H1 (cell line): ENCODE data around the gene P2RX5. TPM values are rescaled to one million over a fixed set of nuclear protein-coding genes. Genes with fewer than 3 reads are reported as not detected.

ENCODE experiments used
- CTCF ChIA-PET: fragments of 300-600 bp; sonication (Branson Sonifier 250); formaldehyde crosslinking; loops from one replicate; lab custom pipeline; 2021; ENCODE audit not compliant: partially characterized antibody; lab: Charles Lee
- POLR2A ChIA-PET: fragments of 300-600 bp; sonication (Branson Sonifier 250); formaldehyde crosslinking; loops from one replicate; lab custom pipeline; 2021; ENCODE audit warnings: inconsistent platforms; ENCODE audit not compliant: partially characterized antibody; lab: Charles Lee
- DNase-seq, 2 experiments: peaks; one replicate each; pipeline versions ENCODE4 v3.0.0 to v3.0.0-alpha.2; 2010 to 2022; ENCODE audit warnings: low spot score in 2 of 2, low read depth in 1 of 2, mixed read lengths in 1 of 2
- FAIRE-seq: peaks from 2 replicates; lab custom pipeline; 2011; peaks lifted over from hg19 to GRCh38; lab: Jason Lieb, UNC
- H2AFZ ChIP-seq: 2 replicates; pipeline ENCODE4 v1.8.1; 2012; ENCODE audit warnings: low read length, inconsistent platforms
- H2AK5ac ChIP-seq: 2 replicates; pipeline ENCODE4 v1.6.1; 2013; ENCODE audit warnings: low read depth, low read length
- H2BK120ac ChIP-seq: replicated peaks from 2 replicates; pipeline ENCODE3; 2013; ENCODE audit warnings: low read depth, low read length, inconsistent platforms
- H2BK12ac ChIP-seq: 2 replicates; pipeline ENCODE4 v1.6.1; 2013; ENCODE audit warnings: low read depth, low read length
- H2BK15ac ChIP-seq: 2 replicates; pipeline ENCODE4 v1.6.1; 2013; ENCODE audit warnings: low read length
- H2BK20ac ChIP-seq: 2 replicates; pipeline ENCODE4 v1.6.1; 2013; ENCODE audit warnings: low read length
- H2BK5ac ChIP-seq: 2 replicates; pipeline ENCODE4 v1.6.1; 2013; ENCODE audit warnings: low read depth, low read length
- H3K14ac ChIP-seq: 2 replicates; pipeline ENCODE4 v1.6.1; 2013; ENCODE audit warnings: inconsistent platforms; ENCODE audit not compliant: insufficient read length
- H3K18ac ChIP-seq: 2 replicates; pipeline ENCODE4 v1.6.1; 2013; ENCODE audit warnings: low read length; ENCODE audit errors: extremely low read depth
- H3K23ac ChIP-seq: 2 replicates; pipeline ENCODE4 v1.6.1; 2013; ENCODE audit warnings: inconsistent platforms; ENCODE audit not compliant: insufficient read length
- H3K23me2 ChIP-seq: 2 replicates; pipeline ENCODE4 v1.6.1; 2013; ENCODE audit warnings: low read depth, low read length
- H3K27ac ChIP-seq: 2 replicates; pipeline ENCODE4 v1.6.1; 2011; ENCODE audit warnings: low read depth, low read length, inconsistent platforms
- H3K27me3 ChIP-seq, 4 experiments: replicated peaks in 1 of 4; 1 replicate in 1 of 4; 2 replicates in 3 of 4; pipeline versions ENCODE4 v1.6.1 to v1.8.1; 2011 to 2013; ENCODE audit warnings: low read length in 3 of 4, mild to moderate bottlenecking in 3 of 4, inconsistent platforms in 2 of 4, mixed read lengths in 2 of 4, moderate library complexity in 1 of 4; ENCODE audit not compliant: control insufficient read depth in 3 of 4, insufficient read depth in 3 of 4; ENCODE audit errors: extremely low read depth in 1 of 4
- H3K36me3 ChIP-seq, 4 experiments: 2 replicates each; pipeline versions ENCODE4 v1.6.1 to v1.8.1; 2011 to 2013; ENCODE audit warnings: mild to moderate bottlenecking in 4 of 4, low read length in 3 of 4, moderate library complexity in 2 of 4, control low read depth in 1 of 4, inconsistent platforms in 1 of 4; ENCODE audit not compliant: insufficient read depth in 4 of 4, control insufficient read depth in 2 of 4
- H3K4ac ChIP-seq: replicated peaks from 2 replicates; pipeline ENCODE3; 2013; ENCODE audit warnings: low read length, low read depth, mixed read lengths, inconsistent platforms; ENCODE audit not compliant: insufficient read length
- H3K4me1 ChIP-seq, 4 experiments: replicated peaks in 1 of 4; 1 replicate in 1 of 4; 2 replicates in 3 of 4; pipeline versions ENCODE4 v1.6.1 to v1.8.1; 2011 to 2013; ENCODE audit warnings: low read length in 3 of 4, inconsistent platforms in 2 of 4, mixed read lengths in 1 of 4; ENCODE audit not compliant: insufficient read depth in 4 of 4, control insufficient read depth in 3 of 4
- H3K4me2 ChIP-seq, 2 experiments: 2 replicates each; pipeline versions ENCODE4 v1.6.1 to v1.8.1; 2011 to 2013; ENCODE audit warnings: low read depth in 2 of 2, low read length in 2 of 2, control low read depth in 1 of 2, inconsistent platforms in 1 of 2, mild to moderate bottlenecking in 1 of 2; ENCODE audit not compliant: insufficient read depth in 1 of 2
- H3K4me3 ChIP-seq, 4 experiments: fragments of 200-600, 300-600 bp in 1 of 4; sonication (generic), shearing (Covaris generic), sonication (Bioruptor Twin) in 1 of 4; 2 replicates each; pipeline versions ENCODE4 v1.5.1 to v1.8.1; 2011 to 2016; ENCODE audit warnings: low read length in 4 of 4, low read depth in 3 of 4, control low read depth in 2 of 4, inconsistent platforms in 2 of 4, mild to moderate bottlenecking in 2 of 4, mixed read lengths in 1 of 4, moderate library complexity in 1 of 4; ENCODE audit not compliant: insufficient read depth in 2 of 4; ENCODE audit errors: extremely low read depth in 1 of 4
- H3K56ac ChIP-seq: replicated peaks from 2 replicates; pipeline ENCODE3; 2013; ENCODE audit warnings: low read depth, mild to moderate bottlenecking, mixed read lengths, low read length, inconsistent platforms; ENCODE audit not compliant: insufficient read length
- H3K79me1 ChIP-seq: 2 replicates; pipeline ENCODE4 v1.6.1; 2013; ENCODE audit warnings: low read depth, low read length, control low read depth
- H3K79me2 ChIP-seq, 2 experiments: 2 replicates each; pipeline versions ENCODE4 v1.6.1 to v1.8.1; 2012 to 2013; ENCODE audit warnings: low read length in 2 of 2, mild to moderate bottlenecking in 2 of 2, inconsistent platforms in 1 of 2; ENCODE audit not compliant: insufficient read depth in 2 of 2, control insufficient read depth in 1 of 2
- H3K9ac ChIP-seq, 4 experiments: replicated peaks in 1 of 4; 1 replicate in 1 of 4; 2 replicates in 3 of 4; pipeline versions ENCODE4 v1.6.1 to v1.8.1; 2011 to 2013; ENCODE audit warnings: low read depth in 3 of 4, low read length in 3 of 4, control low read depth in 2 of 4, mild to moderate bottlenecking in 2 of 4, moderate library complexity in 2 of 4, inconsistent platforms in 1 of 4; ENCODE audit errors: extremely low read depth in 1 of 4
- H3K9me3 ChIP-seq, 2 experiments: 2 replicates each; pipeline versions ENCODE4 v1.6.1 to v1.8.1; 2012 to 2013; ENCODE audit warnings: mild to moderate bottlenecking in 2 of 2, moderate library complexity in 2 of 2, control low read depth in 1 of 2, inconsistent platforms in 1 of 2, low read depth in 1 of 2, low read length in 1 of 2, mixed read lengths in 1 of 2; ENCODE audit not compliant: insufficient read depth in 2 of 2
- H4K20me1 ChIP-seq, 2 experiments: replicated peaks in 1 of 2; 2 replicates each; pipeline versions ENCODE3 to v1.8.1; 2011 to 2013; ENCODE audit warnings: inconsistent platforms in 2 of 2, low read length in 2 of 2, mild to moderate bottlenecking in 1 of 2; ENCODE audit not compliant: insufficient read depth in 2 of 2, control insufficient read depth in 1 of 2
- H4K5ac ChIP-seq: 2 replicates; pipeline ENCODE4 v1.6.1; 2013; ENCODE audit warnings: low read length, low read depth, mixed read lengths, inconsistent platforms; ENCODE audit not compliant: insufficient read length
- H4K8ac ChIP-seq: 2 replicates; pipeline ENCODE4 v1.8.0; 2013; ENCODE audit warnings: mild to moderate bottlenecking, moderate library complexity, low read length, inconsistent platforms; ENCODE audit not compliant: insufficient read depth; ENCODE audit errors: extremely low read depth
- H4K91ac ChIP-seq: replicated peaks from 2 replicates; pipeline ENCODE3; 2013; ENCODE audit warnings: low read length, mixed read lengths, inconsistent platforms; ENCODE audit not compliant: insufficient read length
- FOSL1 ChIP-seq: IDR thresholded peaks from 2 replicates; pipeline ENCODE4 v1.6.1; 2011; ENCODE audit warnings: mild to moderate bottlenecking, low read depth, low read length, moderate library complexity; ENCODE audit not compliant: insufficient read depth
- JUN ChIP-seq: IDR thresholded peaks from 2 replicates; pipeline ENCODE4 v1.6.1; 2011; ENCODE audit warnings: low read depth, mild to moderate bottlenecking, improper control_type of control experiment, low read length
- NANOG ChIP-seq: IDR thresholded peaks from 2 replicates; pipeline ENCODE4 v1.6.1; 2011; ENCODE audit warnings: low read length, low read depth, mild to moderate bottlenecking, inconsistent platforms; ENCODE audit not compliant: insufficient read depth, poor library complexity, severe bottlenecking
- WGBS, 2 experiments: shearing (Covaris generic) in 1 of 2; methylation state at CpG; one replicate each; pipeline versions ENCODE4 v1.1.6 to v1.1.7; 2013 to 2015; ENCODE audit warnings: low lambda C conversion rate in 2 of 2, mixed read lengths in 2 of 2, inconsistent platforms in 1 of 2, low coverage in 1 of 2, missing lambda C conversion rate in 1 of 2; ENCODE audit not compliant: insufficient replicate concordance in 2 of 2, insufficient coverage in 1 of 2, insufficient read length in 1 of 2; ENCODE audit errors: extremely low coverage in 1 of 2, missing lambda C conversion rate in 1 of 2; 5-methylcytosine and 5-hydroxymethylcytosine counted together
- polyA plus RNA-seq, 7 experiments: library from polyadenylated mRNA; depleted of rRNA in 3 of 7; stranded (reverse) in 5 of 7; unstranded in 2 of 7; fragments of >200 nt in 5 of 7; fragments of 200-250 nt in 2 of 7; gene quantifications; 1 replicate in 5 of 7; 2 replicates in 1 of 7; 4 replicates in 1 of 7; pipeline versions ENCODE4 v1.2.1 to v1.2.3, GENCODE V29; 2011 to 2013; ENCODE audit warnings: missing spikeins in 2 of 7, mixed read lengths in 2 of 7
- total RNA-seq: library from RNA; stranded (reverse); fragmentation: NEBNext Ultra II Directional; extraction: Animal tissue kit (Norgen Biotek cat#: 25700); gene quantifications from 2 replicates; pipeline ENCODE4 v1.2.1, GENCODE V29; 2021
- TF ChIP-seq, protein P1 (sequence below): IDR thresholded peaks from 2 replicates; pipeline ENCODE4 v1.6.1; 2012; ENCODE audit warnings: inconsistent platforms

The P2RX5 gene
- total and polyA plus RNA-seq, 2 of the 8 experiments (the other 6 are each of a cell fraction or from before 2014, with no cell fraction given): 12.0 to 15.6 TPM

DNA sequence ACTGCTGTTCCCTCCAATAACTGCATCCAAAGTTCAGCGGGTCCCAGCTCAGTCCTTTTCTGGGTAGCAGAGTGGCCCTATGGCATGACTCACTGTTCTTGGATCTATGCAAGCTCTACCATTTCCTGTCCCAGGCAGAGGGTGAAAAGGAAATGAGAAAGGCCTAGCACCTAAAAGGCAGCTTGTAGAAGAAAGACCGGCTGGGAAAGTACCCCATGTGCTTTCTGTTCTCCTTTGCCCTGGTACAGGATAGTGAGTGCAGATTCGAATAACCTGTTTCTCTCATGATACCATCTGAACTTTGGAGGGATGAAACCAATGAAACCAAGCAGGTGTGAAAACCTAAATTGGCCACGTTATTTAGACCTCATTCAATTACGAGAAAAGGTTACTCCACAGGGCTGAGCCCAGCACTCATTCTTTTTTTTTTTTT is 15.0 kb upstream of the P2RX5 start:
- Histone ChIP-seq H2BK120ac (no peak overlapping the region), H3K9ac (no peak overlapping the region), H4K5ac (no peak overlapping the region), H3K79me2 (no peaks in the 10 kb centered on the region), H3K9me3 (no peaks in the 10 kb centered on the region), H3K18ac (no peak overlapping the region), H3K36me3 (peaks cover 7 to 19% (median 10%) of the 10 kb centered on the region in 4 experiments; a peak in 5 of 8 replicates), H2AFZ (no peak overlapping the region), H3K79me1 (no peaks in the 10 kb centered on the region), H3K4me1 (no peaks in the 10 kb centered on the region), H3K56ac (no peak overlapping the region), H3K4me2 (no peak overlapping the region), H2BK12ac (no peak overlapping the region), H3K27me3 (no peaks in the 10 kb centered on the region), H4K20me1 (no peaks in the 10 kb centered on the region), H2BK20ac (no peak overlapping the region), H4K8ac (no peak overlapping the region), H3K27ac (no peak overlapping the region), H2BK5ac (no peak overlapping the region), H3K4me3 (no peak overlapping the region), H3K14ac (no peak overlapping the region), H3K23me2 (no peaks in the 10 kb centered on the region), H2AK5ac (no peak overlapping the region), H3K4ac (no peak overlapping the region), H3K23ac (no peak overlapping the region), H2BK15ac (no peak overlapping the region), H4K91ac (no peak overlapping the region)
- DNase-seq (no peak), FAIRE-seq (no peak)
- TF ChIP-seq JUN (no peak), FOSL1 (no peak), NANOG (no peak)
- TF ChIP-seq, protein P1, sequence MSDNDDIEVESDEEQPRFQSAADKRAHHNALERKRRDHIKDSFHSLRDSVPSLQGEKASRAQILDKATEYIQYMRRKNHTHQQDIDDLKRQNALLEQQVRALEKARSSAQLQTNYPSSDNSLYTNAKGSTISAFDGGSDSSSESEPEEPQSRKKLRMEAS: no peak
- POLR2A ChIA-PET: interaction anchor here (0.8 to 1.3 kb wide), 5 partner anchors 9 to 37 kb away, joined by 3 to 5 read pairs (median 3); partner anchors contain the start of genes HASPIN and P2RX5
- WGBS, 2 experiments: 82% methylated on average over 5 of the region's 5 CpGs; no CpG with 5 or more reads in 1 of the 2 experiments
- CTCF ChIA-PET: interaction anchor here (1.0 to 2.4 kb wide), 2 partner anchors 20 to 28 kb away, joined by 4 to 6 read pairs; no protein-coding TSS in a partner anchor
